K562 (cell line): ENCODE measurements around the gene RSPH9. TPM values are rescaled to one million over a fixed set of nuclear protein-coding genes. Genes with fewer than 3 reads are reported as not detected.

ENCODE experiments used
- ATAC-seq: fragments of 200-7000 bp; cut with Tn5 transposase; 3 replicates; pipeline ENCODE4 v1.9.1; 2020; ENCODE audit warnings: moderate library complexity
- BruUV-seq: library from RNA; stranded (reverse); fragments of 400-500 nt; replicated peaks from 2 replicates; lab custom pipeline; 2021; lab: Mats Ljungman, UMichigan
- CTCF ChIA-PET: fragments of 300-600 bp; formaldehyde crosslinking; extraction: SDS; loops from one replicate; lab custom pipeline; 2021; ENCODE audit warnings: low intra/inter-chr PET ratio; lab: Yijun Ruan, JAX
- POLR2A ChIA-PET: fragments of 300-600, 350-650 bp; sonication (Branson Sonifier 250); formaldehyde crosslinking; extraction: SDS; loops from one replicate; lab custom pipeline; 2021; ENCODE audit warnings: antibody characterized with exemption, inconsistent platforms; lab: Yijun Ruan, JAX
- DNase-seq, 4 experiments: peaks; one replicate each; pipeline versions ENCODE4 v3.0.0 to v3.0.0-alpha.2; 2011 to 2018; ENCODE audit warnings: low spot score in 3 of 4, mixed read lengths in 3 of 4; ENCODE audit errors: extremely low read depth in 1 of 4
- FAIRE-seq: peaks from 2 replicates; lab custom pipeline; 2011; peaks lifted over from hg19 to GRCh38; lab: Jason Lieb, UNC
- H2AFZ ChIP-seq: 2 replicates; pipeline ENCODE4 v1.6.0; 2011; ENCODE audit warnings: low read depth, low read length, control low read depth, inconsistent platforms
- H3K27ac ChIP-seq: fragments of 200-600 bp; 3 replicates; pipeline ENCODE4 v1.8.0; 2011; ENCODE audit warnings: low read depth, mild to moderate bottlenecking, control low read depth, inconsistent platforms, low read length, moderate library complexity, mixed read lengths; ENCODE audit errors: extremely low read depth
- H3K27me3 ChIP-seq, 2 experiments: fragments of 300-600 bp in 1 of 2; 2 replicates in 1 of 2; 3 replicates in 1 of 2; pipeline versions ENCODE4 v1.6.0 to v1.8.0; 2011; ENCODE audit warnings: inconsistent platforms in 2 of 2, low read length in 2 of 2, mild to moderate bottlenecking in 1 of 2, mixed read lengths in 1 of 2, moderate library complexity in 1 of 2; ENCODE audit not compliant: control insufficient read depth in 2 of 2, insufficient read depth in 2 of 2
- H3K36me3 ChIP-seq: fragments of 300-600 bp; 3 replicates; pipeline ENCODE4 v1.8.0; 2011; ENCODE audit warnings: mild to moderate bottlenecking, low read length, inconsistent platforms; ENCODE audit not compliant: control insufficient read depth, insufficient read depth
- H3K4me1 ChIP-seq, 2 experiments: fragments of 200-600 bp in 1 of 2; replicated peaks in 1 of 2; 2 replicates in 1 of 2; 3 replicates in 1 of 2; pipeline versions ENCODE4 v1.5.1 to v1.8.0; 2011; ENCODE audit warnings: inconsistent platforms in 2 of 2, low read length in 2 of 2, mild to moderate bottlenecking in 1 of 2, mixed read lengths in 1 of 2, moderate library complexity in 1 of 2; ENCODE audit not compliant: control insufficient read depth in 2 of 2, insufficient read depth in 2 of 2
- H3K4me2 ChIP-seq: 2 replicates; pipeline ENCODE4 v1.6.1; 2011; ENCODE audit warnings: low read length, control low read depth, inconsistent platforms, mixed read lengths; ENCODE audit not compliant: insufficient read depth
- H3K4me3 ChIP-seq: fragments of 200-600 bp; sonication (generic), shearing (Covaris generic); 2 replicates; pipeline ENCODE4 v1.5.1; 2016; ENCODE audit warnings: control low read depth, inconsistent platforms
- H3K79me2 ChIP-seq: fragments of 200-600 bp; 3 replicates; pipeline ENCODE4 v1.8.0; 2011; ENCODE audit warnings: low read length, inconsistent platforms; ENCODE audit not compliant: control insufficient read depth, insufficient read depth
- H3K9ac ChIP-seq, 2 experiments: 2 replicates each; pipeline versions ENCODE4 v1.6.0 to v1.6.1; 2011; ENCODE audit warnings: low read depth in 2 of 2, low read length in 2 of 2, control low read depth in 1 of 2, inconsistent platforms in 1 of 2, mild to moderate bottlenecking in 1 of 2, mixed read lengths in 1 of 2; ENCODE audit not compliant: insufficient read depth in 1 of 2
- H3K9me1 ChIP-seq: one replicate; pipeline ENCODE4 v1.6.0; 2011; ENCODE audit warnings: inconsistent platforms, mild to moderate bottlenecking, low read length, moderate library complexity; ENCODE audit not compliant: control insufficient read depth, insufficient read depth
- H3K9me3 ChIP-seq: replicated peaks from 2 replicates; pipeline ENCODE4 v1.5.1; 2011; ENCODE audit warnings: low read depth, low read length, inconsistent platforms; ENCODE audit not compliant: control insufficient read depth, insufficient read depth
- H4K20me1 ChIP-seq: replicated peaks from 2 replicates; pipeline ENCODE4 v1.6.1; 2011; ENCODE audit warnings: low read length, inconsistent platforms, mixed read lengths; ENCODE audit not compliant: control insufficient read depth, insufficient read depth
- ATF2 ChIP-seq: sonication (generic); formaldehyde crosslinking; IDR thresholded peaks from 2 replicates; pipeline ENCODE4 v1.8.1; 2022; ENCODE audit warnings: missing genetic modification reagents
- ATF3 ChIP-seq, 2 experiments: fragments of 450-650 bp in 1 of 2; sonication (generic) in 1 of 2; formaldehyde crosslinking in 1 of 2; IDR thresholded peaks in 1 of 2; conservative IDR thresholded peaks in 1 of 2; 2 replicates each; pipeline versions ENCODE4 v1.6.1 to v1.8.1; 2016 to 2023; ENCODE audit warnings: mild to moderate bottlenecking in 2 of 2, moderate library complexity in 2 of 2, inconsistent platforms in 1 of 2, missing genetic modification reagents in 1 of 2
- E2F3 ChIP-seq: fragments of 250-450 bp; sonication (Bioruptor Pico); IDR thresholded peaks from 2 replicates; pipeline ENCODE4 v1.4.0; 2020; ENCODE audit warnings: mild to moderate bottlenecking
- ETS2 ChIP-seq: IDR thresholded peaks from 2 replicates; pipeline ENCODE4 v1.6.1; 2016; ENCODE audit warnings: borderline replicate concordance, missing genetic modification characterization, mild to moderate bottlenecking, moderate library complexity, missing compliant biosample characterization; ENCODE audit not compliant: poor library complexity, severe bottlenecking
- ID3 ChIP-seq, 2 experiments: fragments of 250-450 bp in 1 of 2; fragments of 450-650 bp in 1 of 2; sonication (Bioruptor Pico) in 1 of 2; IDR thresholded peaks; 2 replicates each; pipeline versions ENCODE4 v1.6.1 to v1.8.0; 2016 to 2021; ENCODE audit warnings: mild to moderate bottlenecking in 2 of 2, moderate library complexity in 2 of 2, missing compliant biosample characterization in 1 of 2, missing genetic modification characterization in 1 of 2
- JUN ChIP-seq, 2 experiments: sonication (generic) in 1 of 2; formaldehyde crosslinking in 1 of 2; IDR thresholded peaks; 2 replicates each; pipeline versions ENCODE4 v1.6.1 to v1.8.0; 2012 to 2022; ENCODE audit warnings: borderline replicate concordance in 2 of 2, mild to moderate bottlenecking in 2 of 2, improper control_type of control experiment in 1 of 2, low read depth in 1 of 2, low read length in 1 of 2, missing genetic modification reagents in 1 of 2
- MYC ChIP-seq, 2 experiments: fragments of 250-450 bp in 1 of 2; sonication (Bioruptor Pico) in 1 of 2; IDR thresholded peaks; 2 replicates each; pipeline versions ENCODE4 v1.5.1 to v1.6.1; 2012 to 2021; ENCODE audit warnings: low read depth in 2 of 2, borderline replicate concordance in 1 of 2, improper control_type of control experiment in 1 of 2, low read length in 1 of 2, mild to moderate bottlenecking in 1 of 2, moderate library complexity in 1 of 2
- SFPQ ChIP-seq: fragments of 200-400 bp; formaldehyde crosslinking; IDR thresholded peaks from 2 replicates; pipeline ENCODE4 v1.6.1; 2017; ENCODE audit warnings: mild to moderate bottlenecking, low read depth, low read length, moderate library complexity
- SRSF3 ChIP-seq: fragments of 200-400 bp; formaldehyde crosslinking; IDR thresholded peaks from 2 replicates; pipeline ENCODE4 v1.6.1; 2016; ENCODE audit warnings: mild to moderate bottlenecking, low read length, moderate library complexity; ENCODE audit not compliant: insufficient read depth
- ZNF282 ChIP-seq: sonication (generic); formaldehyde crosslinking; IDR thresholded peaks from 2 replicates; pipeline ENCODE4 v1.8.1; 2023; ENCODE audit warnings: missing genetic modification reagents
- ZNF507 ChIP-seq: conservative IDR thresholded peaks from 2 replicates; pipeline ENCODE4 v1.6.1; 2017; ENCODE audit warnings: missing genetic modification characterization, missing compliant biosample characterization
- WGBS: fragments of 100-300 bp; shearing (Covaris generic); methylation state at CpG from one replicate; pipeline ENCODE4 v1.1.6; 2016; ENCODE audit warnings: low coverage, mixed read lengths; ENCODE audit not compliant: insufficient coverage; ENCODE audit errors: missing lambda C conversion rate; 5-methylcytosine and 5-hydroxymethylcytosine counted together
- in situ Hi-C: fragments of 300-500 bp; cut with MboI; formaldehyde crosslinking; loops from 4 replicates; pipeline ENCODE4 v1.15.0; 2018; ENCODE audit warnings: inconsistent platforms, mixed read lengths
- intact Hi-C: fragments of 100-400 bp; cut with micrococcal nuclease; formaldehyde crosslinking; loops from 2 replicates; pipeline ENCODE4 v1.14.2; 2022
- polyA plus RNA-seq, 8 experiments: library from polyadenylated mRNA; depleted of rRNA in 4 of 8; stranded (reverse) in 5 of 8; unstranded in 3 of 8; fragments of >200 nt; fragmentation: Nextera tagmentation in 2 of 8; fragmentation: Illumina TruSeq in 1 of 8; extraction: Ambion mirVana in 2 of 8; extraction: Trizol in 1 of 8; gene quantifications; 2 replicates each; pipeline versions ENCODE4 v1.2.1 to v1.2.3, GENCODE V29; 2011 to 2014; ENCODE audit warnings: inconsistent platforms in 1 of 8, missing spikeins in 1 of 8
- total RNA-seq, 7 experiments: library from RNA; depleted of rRNA in 6 of 7; stranded (reverse); fragments of >200 nt in 6 of 7; fragmentation: Illumina TruSeq in 2 of 7; extraction: Trizol in 2 of 7; gene quantifications; 2 replicates each; pipeline versions ENCODE4 v1.2.1 to v1.2.3, GENCODE V29; 2011 to 2021; ENCODE audit warnings: low replicate concordance in 1 of 7

The RSPH9 gene
- total and polyA plus RNA-seq, 9 of the 15 experiments (the other 6 are each of a cell fraction or from before 2014, with no cell fraction given): 0.05 to 0.60 (median 0.39) TPM; not detected in 6

- no peak overlapping the region for H2AFZ ChIP-seq
- ChIA-PET POLR2A (interaction anchor here (0.5 to 6.0 kb wide), 24 partner anchors 8 to 586 kb away, joined by 3 to 32 read pairs (median 4); partner anchors contain the start of genes GTPBP2, MRPS18A, RSPH9 and VEGFA), CTCF (interaction anchor here (0.7 to 3.0 kb wide), 3 partner anchors 100 to 410 kb away, joined by 3 to 19 read pairs (median 11); partner anchors contain the start of gene VEGFA)
- intact Hi-C loops (loop anchor here (5.0 to 10.0 kb wide), 4 partner anchors 42 to 283 kb away; partner anchors contain the start of genes GTPBP2 and VEGFA), in situ Hi-C loops (loop anchor here (5.0 kb wide), 2 partner anchors 103 to 408 kb away; partner anchors contain the start of gene VEGFA)
- no peaks in the 10 kb centered on the region for H3K79me2 ChIP-seq
- H3K9me3 ChIP-seq: no peaks in the 10 kb centered on the region
- 49% methylated on average over 15 of the region's 15 CpGs for WGBS
- no peaks in the 10 kb centered on the region; a peak in 1 of 5 replicates for H3K27me3 ChIP-seq
- DNase-seq (peak in 1 of 4 experiments; percentile 40), FAIRE-seq (no peak), ATAC-seq (peak; percentile 14)
- H3K9ac ChIP-seq: peak overlapping the region in 1 of 2 experiments; percentile 83; a peak in 2 of 4 replicates
- H3K4me2 ChIP-seq: peak overlapping the region; percentile 6; the same call in 1 of the 2 replicates
- H3K4me1 ChIP-seq: peaks cover 40 to 42% of the 10 kb centered on the region in 2 experiments
- no peak overlapping the region for H3K4me3 ChIP-seq
- peaks cover 39% of the 10 kb centered on the region for H3K36me3 ChIP-seq
- no TSS peak for BruUV-seq
- H3K27ac ChIP-seq: peak overlapping the region; percentile 58; the same call in 2 of the 3 replicates
- peaks cover 12% of the 10 kb centered on the region for H3K9me1 ChIP-seq
- H4K20me1 ChIP-seq: no peaks in the 10 kb centered on the region; the same call in 1 of the 2 replicates
- no peak for TF ChIP-seq ZNF282 (CRISPR knock-in tag)
- peak; percentile 73 for TF ChIP-seq ATF3 (IDR thresholded peaks at IDR 0.05)
- TF ChIP-seq ATF3 (CRISPR knock-in tag; conservative IDR thresholded peaks at IDR 0.05): no peak
- TF ChIP-seq SRSF3: no peak
- no peak for TF ChIP-seq SFPQ
- TF ChIP-seq JUN (IDR thresholded peaks at IDR 0.05; ENCODE audit: borderline replicate concordance, low read depth, low read length): no peak
- no peak for TF ChIP-seq JUN (CRISPR knock-in tag; IDR thresholded peaks at IDR 0.05; ENCODE audit: borderline replicate concordance)
- no peak for TF ChIP-seq ID3 (CRISPR knock-in tag; IDR thresholded peaks at IDR 0.05)
- TF ChIP-seq ID3 (tag; IDR thresholded peaks at IDR 0.05): 0 out of 2 replicates have a peak, but pooled peaks have one; percentile 15
- no peak for TF ChIP-seq ATF2 (CRISPR knock-in tag)
- TF ChIP-seq ZNF507 (tag): no peak
- TF ChIP-seq MYC (IDR thresholded peaks at IDR 0.05; ENCODE audit: low read depth, low read length): no peak
- 0 out of 2 replicates have a peak, but pooled peaks have one; percentile 44 for TF ChIP-seq MYC (CRISPR knock-in tag; IDR thresholded peaks at IDR 0.05; ENCODE audit: borderline replicate concordance, low read depth)
- TF ChIP-seq ETS2 (tag): no peak
- TF ChIP-seq E2F3: 0 out of 2 replicates have a peak, but pooled peaks have one; percentile 12
These were observed 24.4 kb downstream of the RSPH9 start for GRCh38 chr6:43669050-43669921.
